Calu3 (cell line): ENCODE measurements around the gene TOGARAM2. TPM values are rescaled to one million over a fixed set of nuclear protein-coding genes. Genes with fewer than 3 reads are reported as not detected.

ENCODE experiments used
- BruUV-seq: library from RNA; stranded (reverse); fragments of 400-500 nt; replicated peaks from 2 replicates; lab custom pipeline; 2021; lab: Mats Ljungman, UMichigan
- CTCF ChIA-PET: fragments of 300-600 bp; sonication (Branson Sonifier 250); formaldehyde crosslinking; loops from one replicate; lab custom pipeline; 2022; ENCODE audit warnings: antibody characterized with exemption; lab: Charles Lee
- DNase-seq: peaks from one replicate; pipeline ENCODE4 v3.0.0; 2022
- H3K27ac Mint-ChIP-seq: one replicate; pipeline ENCODE4 v1.8.0; 2022; ENCODE audit warnings: mixed read lengths; ENCODE audit not compliant: unreplicated experiment
- H3K27me3 Mint-ChIP-seq: one replicate; pipeline ENCODE4 v1.8.0; 2022; ENCODE audit warnings: mixed read lengths; ENCODE audit not compliant: unreplicated experiment
- H3K36me3 Mint-ChIP-seq: one replicate; pipeline ENCODE4 v1.8.0; 2022; ENCODE audit warnings: mild to moderate bottlenecking, moderate library complexity, mixed read lengths; ENCODE audit not compliant: insufficient read depth, unreplicated experiment
- H3K4me1 Mint-ChIP-seq: one replicate; pipeline ENCODE4 v1.8.0; 2022; ENCODE audit warnings: mild to moderate bottlenecking, low read depth, mixed read lengths; ENCODE audit not compliant: unreplicated experiment
- H3K4me3 Mint-ChIP-seq: one replicate; pipeline ENCODE4 v1.8.0; 2022; ENCODE audit warnings: mild to moderate bottlenecking, low read depth, moderate library complexity, mixed read lengths; ENCODE audit not compliant: unreplicated experiment
- H3K9me3 Mint-ChIP-seq: one replicate; pipeline ENCODE4 v1.8.0; 2022; ENCODE audit warnings: low read depth, mixed read lengths; ENCODE audit not compliant: unreplicated experiment
- CTCF ChIP-seq: fragments of 200-600 bp; IDR thresholded peaks from one replicate; pipeline ENCODE4 v1.8.0; 2022; ENCODE audit warnings: antibody characterized with exemption; ENCODE audit not compliant: unreplicated experiment
- intact Hi-C: fragments of 100-400 bp; cut with micrococcal nuclease; formaldehyde crosslinking; loops from one replicate; pipeline ENCODE4 v1.10.0; 2022; ENCODE audit not compliant: unreplicated experiment
- total RNA-seq: library from RNA; stranded (reverse); gene quantifications from 2 replicates; pipeline ENCODE4 v1.2.3, GENCODE V29; 2022

TOGARAM2 gene
- total RNA-seq, 1 experiment from 2014 or later, result 0.85 TPM

- H3K4me3 Mint-ChIP-seq, result no peak overlapping the region
- no peaks in the 10 kb centered on the region for H3K36me3 Mint-ChIP-seq
- peaks cover 10% of the 10 kb centered on the region for H3K4me1 Mint-ChIP-seq
- CTCF ChIA-PET, result no interaction called here
- H3K9me3 Mint-ChIP-seq, result no peaks in the 10 kb centered on the region
- intact Hi-C loops, result no loop called here
- no TSS peak for BruUV-seq
- H3K27me3 Mint-ChIP-seq, result peaks cover 28% of the 10 kb centered on the region
- no peak for TF ChIP-seq CTCF
- no peak overlapping the region for H3K27ac Mint-ChIP-seq
- no peak for DNase-seq
Observed at GRCh38 chr2:28997847-28998735, 17.0 kb downstream of the TOGARAM2 start.

DNA sequence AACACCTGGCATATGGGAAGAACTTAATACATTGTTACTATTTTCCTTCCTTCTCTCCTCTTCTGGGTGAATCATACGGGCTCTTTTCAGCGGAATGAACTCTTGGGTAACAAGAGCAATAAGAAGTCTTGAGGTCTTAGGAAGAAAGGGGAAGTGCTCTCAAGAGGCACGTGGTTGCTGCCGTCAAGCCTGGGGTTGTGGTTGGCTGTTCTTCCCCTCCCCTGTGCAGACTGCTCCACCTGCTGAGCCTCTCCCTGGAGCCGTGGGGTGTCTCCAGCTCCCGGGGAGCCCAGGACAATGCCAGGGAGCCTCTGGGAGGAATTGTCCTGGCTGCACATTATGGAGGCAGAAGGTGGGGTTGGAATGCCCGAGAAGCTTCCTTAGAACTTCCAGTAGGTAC lies 19.4 kb downstream of the TOGARAM2 start:
- no peaks in the 10 kb centered on the region for H3K4me1 Mint-ChIP-seq

GRCh38 chr2:29000956-29001355 lies 19.9 kb downstream of the TOGARAM2 start:
- intact Hi-C loops, result no loop called here
- no peaks in the 10 kb centered on the region for H3K4me1 Mint-ChIP-seq
- DNase-seq, result no peak
- H3K27ac Mint-ChIP-seq, result no peak overlapping the region
- TF ChIP-seq CTCF, result no peak
- H3K9me3 Mint-ChIP-seq, result no peaks in the 10 kb centered on the region
- peaks cover 28% of the 10 kb centered on the region for H3K27me3 Mint-ChIP-seq
- CTCF ChIA-PET, result interaction anchor here (0.7 kb wide), 1 partner anchor 12 kb away, joined by 3 read pairs; no protein-coding TSS in a partner anchor
- no TSS peak for BruUV-seq
- H3K4me3 Mint-ChIP-seq, result no peak overlapping the region
- H3K36me3 Mint-ChIP-seq, result no peaks in the 10 kb centered on the region

More for the DNA sequence above, 19.4 kb downstream of the TOGARAM2 start:
- no peak overlapping the region for H3K27ac Mint-ChIP-seq
- intact Hi-C loops, result no loop called here
- DNase-seq, result no peak
- CTCF ChIA-PET, result interaction anchor here (0.7 kb wide), 2 partner anchors 12 to 1277 kb away, joined by 3 to 5 read pairs; no protein-coding TSS in a partner anchor
- TF ChIP-seq CTCF, result no peak
- BruUV-seq, result no TSS peak
- no peaks in the 10 kb centered on the region for H3K9me3 Mint-ChIP-seq
- H3K27me3 Mint-ChIP-seq, result peaks cover 28% of the 10 kb centered on the region
- no peak overlapping the region for H3K4me3 Mint-ChIP-seq
- H3K36me3 Mint-ChIP-seq, result no peaks in the 10 kb centered on the region

GRCh38 chr2:29001806-29002205 lies 20.7 kb downstream of the TOGARAM2 start:
- BruUV-seq, result no TSS peak
- CTCF ChIA-PET, result no interaction called here
- no peaks in the 10 kb centered on the region for H3K9me3 Mint-ChIP-seq

More at GRCh38 chr2:29001806-29002205, 20.7 kb downstream of the TOGARAM2 start:
- Mint-ChIP-seq H3K27ac (no peak overlapping the region), H3K27me3 (peaks cover 24% of the 10 kb centered on the region), H3K36me3 (no peaks in the 10 kb centered on the region), H3K4me1 (no peaks in the 10 kb centered on the region), H3K4me3 (no peak overlapping the region)
- DNase-seq, result no peak
- TF ChIP-seq CTCF, result no peak
- intact Hi-C loops, result no loop called here
